OCI-LY3 (cell line): ENCODE data around the gene ERICH4.

Source experiments
- EZH2phosphoT487 ChIP-seq: fragments of 200-600 bp; shearing (Covaris generic); IDR thresholded peaks from 2 replicates; pipeline ENCODE4 v1.6.1; 2018; ENCODE audit warnings: antibody characterized with exemption, mixed run types, low read depth
- TF ChIP-seq, protein P1 (sequence below): fragments of 200-600, 300-600 bp; sonication (generic); IDR thresholded peaks from 2 replicates; pipeline ENCODE4 v1.5.1; 2014; ENCODE audit warnings: antibody characterized with exemption, low read length, low read depth

DNA sequence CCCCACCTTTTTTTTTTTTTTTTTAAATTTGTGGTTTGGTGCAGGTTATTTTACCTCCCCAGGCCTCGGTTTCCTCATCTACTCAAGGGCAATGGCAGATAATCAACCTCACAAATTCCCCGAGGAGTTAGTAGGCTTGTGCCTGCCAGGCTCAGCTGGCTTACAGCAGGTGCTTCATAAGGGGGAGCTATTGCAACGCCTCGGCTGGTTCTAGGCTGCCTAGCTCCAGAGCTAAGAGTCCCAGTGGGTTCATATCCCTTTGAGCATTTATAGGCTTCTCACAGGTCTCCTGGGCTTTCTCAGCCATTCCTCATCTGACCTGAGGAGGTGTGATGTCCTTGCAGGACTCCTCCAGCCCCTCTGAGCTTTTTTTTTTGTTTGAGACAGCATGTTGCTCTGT, 34.7 kb upstream of the ERICH4 start:
- TF ChIP-seq, protein P1, sequence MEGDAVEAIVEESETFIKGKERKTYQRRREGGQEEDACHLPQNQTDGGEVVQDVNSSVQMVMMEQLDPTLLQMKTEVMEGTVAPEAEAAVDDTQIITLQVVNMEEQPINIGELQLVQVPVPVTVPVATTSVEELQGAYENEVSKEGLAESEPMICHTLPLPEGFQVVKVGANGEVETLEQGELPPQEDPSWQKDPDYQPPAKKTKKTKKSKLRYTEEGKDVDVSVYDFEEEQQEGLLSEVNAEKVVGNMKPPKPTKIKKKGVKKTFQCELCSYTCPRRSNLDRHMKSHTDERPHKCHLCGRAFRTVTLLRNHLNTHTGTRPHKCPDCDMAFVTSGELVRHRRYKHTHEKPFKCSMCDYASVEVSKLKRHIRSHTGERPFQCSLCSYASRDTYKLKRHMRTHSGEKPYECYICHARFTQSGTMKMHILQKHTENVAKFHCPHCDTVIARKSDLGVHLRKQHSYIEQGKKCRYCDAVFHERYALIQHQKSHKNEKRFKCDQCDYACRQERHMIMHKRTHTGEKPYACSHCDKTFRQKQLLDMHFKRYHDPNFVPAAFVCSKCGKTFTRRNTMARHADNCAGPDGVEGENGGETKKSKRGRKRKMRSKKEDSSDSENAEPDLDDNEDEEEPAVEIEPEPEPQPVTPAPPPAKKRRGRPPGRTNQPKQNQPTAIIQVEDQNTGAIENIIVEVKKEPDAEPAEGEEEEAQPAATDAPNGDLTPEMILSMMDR, result peak; percentile 15; the same call in 1 of the 2 replicates
- TF ChIP-seq EZH2phosphoT487, result no peak
